ENCODE data around the gene ZBED1.

- TF ChIP-seq CTCF (IDR thresholded peaks at IDR 0.05) = no peak
- no peak for TF ChIP-seq PRRX2 (CRISPR knock-in tag; IDR thresholded peaks at IDR 0.05)
- TF ChIP-seq JUN (CRISPR knock-in tag; IDR thresholded peaks at IDR 0.05) = no peak
- TF ChIP-seq FOXK1 (CRISPR knock-in tag; IDR thresholded peaks at IDR 0.05) = no peak
- TF ChIP-seq IRF2 (CRISPR knock-in tag; IDR thresholded peaks at IDR 0.05; ENCODE audit: borderline replicate concordance, low read depth) = no peak
- no peak for TF ChIP-seq MAX (CRISPR knock-in tag; IDR thresholded peaks at IDR 0.05)
- TF ChIP-seq ELF4 (CRISPR knock-in tag; IDR thresholded peaks at IDR 0.05; ENCODE audit: low read depth) = no peak
Observed at GRCh38 chrX:2500803-2501558, at the start of gene ZBED1, which contains the start of gene DHRSX.
